GM19463 (cell line): ENCODE data around the gene VWCE.
A peak's percentile ranks its signal among the peaks of the same experiment; 100 is the strongest.
"Not testable (repeated sequence)": the region's sequence is repeated elsewhere in the genome, so short reads cannot be mapped to it uniquely, and the experiment has no call there.

ENCODE experiments used
- ATAC-seq: cut with Tn5 transposase; IDR thresholded peaks from one replicate; pipeline ENCODE4 v1.9.1; 2021; ENCODE audit warnings: mild to moderate bottlenecking, moderate library complexity; ENCODE audit not compliant: unreplicated experiment

VWCE gene

GRCh38 chr11:61259363-61259762, 35.8 kb downstream of the VWCE start:
- ATAC-seq, result no peak

GRCh38 chr11:61258546-61258945, 36.6 kb downstream of the VWCE start:
- no peak for ATAC-seq

GRCh38 chr11:61256710-61257482, 38.2 kb downstream of the VWCE start:
- no peak for ATAC-seq

GRCh38 chr11:61254403-61255025, 40.6 kb downstream of the VWCE start:
- ATAC-seq, result peak; percentile 69

GRCh38 chr11:61252332-61252731, 42.8 kb downstream of the VWCE start:
- not testable (repeated sequence) for ATAC-seq

GRCh38 chr11:61250796-61251765, 44.0 kb downstream of the VWCE start:
- ATAC-seq, result not testable (repeated sequence)

- not testable (repeated sequence) for ATAC-seq
Measured at GRCh38 chr11:61249201-61249600, 45.9 kb downstream of the VWCE start.

GRCh38 chr11:61248071-61248470, 47.0 kb downstream of the VWCE start:
- ATAC-seq, result not testable (repeated sequence)

GRCh38 chr11:61245284-61245964, 49.7 kb downstream of the VWCE start:
- ATAC-seq, result not testable (repeated sequence)

GRCh38 chr11:61241526-61241925, 53.6 kb downstream of the VWCE start:
- not testable (repeated sequence) for ATAC-seq

- not testable (repeated sequence) for ATAC-seq
Measured at GRCh38 chr11:61240875-61241274, 54.2 kb downstream of the VWCE start, which contains the start of gene PGA5. PGA5 (plus strand) TSS chr11:61241175; CDS start chr11:61241227, 52 bp downstream.

GRCh38 chr11:61240288-61240687, 54.8 kb downstream of the VWCE start:
- not testable (repeated sequence) for ATAC-seq

- not testable (repeated sequence) for ATAC-seq
Measured at GRCh38 chr11:61237130-61237529, 58.0 kb downstream of the VWCE start.

GRCh38 chr11:61232548-61233145, 62.5 kb downstream of the VWCE start:
- ATAC-seq, result not testable (repeated sequence)

- ATAC-seq, result not testable (repeated sequence)
Measured at GRCh38 chr11:61231585-61231984, 63.5 kb downstream of the VWCE start.

- ATAC-seq, result not testable (repeated sequence)
Measured at GRCh38 chr11:61231033-61231432, 64.1 kb downstream of the VWCE start.

GRCh38 chr11:61229458-61229857, 65.7 kb downstream of the VWCE start:
- not testable (repeated sequence) for ATAC-seq

GRCh38 chr11:61226457-61227137, 68.5 kb downstream of the VWCE start:
- not testable (repeated sequence) for ATAC-seq

- not testable (repeated sequence) for ATAC-seq
Measured at GRCh38 chr11:61222692-61223091, 72.4 kb downstream of the VWCE start.
